Testis (tissue), 3 donors: ENCODE results near the gene RSRP1. TPM values are rescaled to one million over a fixed set of nuclear protein-coding genes. Genes with fewer than 3 reads are reported as not detected.
A peak's percentile ranks its signal among the peaks of the same experiment; 100 is the strongest.
"Not testable (repeated sequence)": the region's sequence is repeated elsewhere in the genome, so short reads cannot be mapped to it uniquely, and the experiment has no call there.

Experiments used
- DNase-seq: peaks from one replicate; pipeline ENCODE4 v3.0.0-alpha.2; 2019
- H3K27ac ChIP-seq, 2 donors: fragments of 200-600 bp; sonication (generic); one replicate each; pipeline ENCODE4 v1.5.1; 2019
- H3K27me3 ChIP-seq: fragments of 200-600 bp; sonication (generic); one replicate; pipeline ENCODE4 v1.5.1; 2019
- H3K36me3 ChIP-seq: fragments of 200-600 bp; sonication (generic); one replicate; pipeline ENCODE4 v1.5.1; 2017; ENCODE audit warnings: low read depth; ENCODE audit errors: missing control alignments
- H3K4me1 ChIP-seq: fragments of 200-600 bp; sonication (generic); one replicate; pipeline ENCODE4 v1.5.1; 2019
- H3K4me3 ChIP-seq, 2 donors: fragments of 200-600 bp; sonication (generic); one replicate each; pipeline ENCODE4 v1.5.1; 2017 to 2019
- H3K9me3 ChIP-seq: fragments of 200-600 bp; sonication (generic); one replicate; pipeline ENCODE4 v1.5.1; 2017
- POLR2A ChIP-seq: fragments of 450-650 bp; IDR thresholded peaks from one replicate; pipeline ENCODE4 v1.6.1; 2017; ENCODE audit warnings: antibody characterized with exemption, mild to moderate bottlenecking, moderate library complexity
- WGBS, 2 donors: methylation state at CpG; one replicate each; pipeline ENCODE4 v1.1.5; 2018; 5-methylcytosine and 5-hydroxymethylcytosine counted together
- intact Hi-C: fragments of 100-400 bp; cut with DNase I; formaldehyde crosslinking; loops from one replicate; pipeline ENCODE4 v1.15.1; 2023; ENCODE audit warnings: low total_unique reads
- polyA plus RNA-seq: library from polyadenylated mRNA; stranded (reverse); fragments of 350-450 nt; fragmentation: Illumina TruSeq; extraction: RNeasy Lipid Tissue Mini Kit (QIAGEN cat#74804); gene quantifications from one replicate; pipeline ENCODE4 v1.2.3, GENCODE V29; 2014; ENCODE audit warnings: low read depth, low replicate concordance; ENCODE audit not compliant: insufficient read depth
- total RNA-seq, 2 donors: library from RNA; depleted of rRNA; stranded (reverse); fragments of >200 nt; gene quantifications; one replicate each; pipeline ENCODE4 v1.2.3, GENCODE V29; 2016
- TF ChIP-seq, protein P1 (sequence below), 3 experiments: fragments of 450-650 bp in 2 of 3; fragments of 200-600 bp in 1 of 3; sonication (generic) in 1 of 3; IDR thresholded peaks; one replicate each; pipeline ENCODE4 v1.5.1; 2016 to 2019; ENCODE audit warnings: antibody characterized with exemption in 3 of 3, mild to moderate bottlenecking in 2 of 3, moderate library complexity in 1 of 3

RSRP1 gene
- total and polyA plus RNA-seq, 3 donors from 2014 or later: 73.7 to 175 (median 171) TPM

DNA sequence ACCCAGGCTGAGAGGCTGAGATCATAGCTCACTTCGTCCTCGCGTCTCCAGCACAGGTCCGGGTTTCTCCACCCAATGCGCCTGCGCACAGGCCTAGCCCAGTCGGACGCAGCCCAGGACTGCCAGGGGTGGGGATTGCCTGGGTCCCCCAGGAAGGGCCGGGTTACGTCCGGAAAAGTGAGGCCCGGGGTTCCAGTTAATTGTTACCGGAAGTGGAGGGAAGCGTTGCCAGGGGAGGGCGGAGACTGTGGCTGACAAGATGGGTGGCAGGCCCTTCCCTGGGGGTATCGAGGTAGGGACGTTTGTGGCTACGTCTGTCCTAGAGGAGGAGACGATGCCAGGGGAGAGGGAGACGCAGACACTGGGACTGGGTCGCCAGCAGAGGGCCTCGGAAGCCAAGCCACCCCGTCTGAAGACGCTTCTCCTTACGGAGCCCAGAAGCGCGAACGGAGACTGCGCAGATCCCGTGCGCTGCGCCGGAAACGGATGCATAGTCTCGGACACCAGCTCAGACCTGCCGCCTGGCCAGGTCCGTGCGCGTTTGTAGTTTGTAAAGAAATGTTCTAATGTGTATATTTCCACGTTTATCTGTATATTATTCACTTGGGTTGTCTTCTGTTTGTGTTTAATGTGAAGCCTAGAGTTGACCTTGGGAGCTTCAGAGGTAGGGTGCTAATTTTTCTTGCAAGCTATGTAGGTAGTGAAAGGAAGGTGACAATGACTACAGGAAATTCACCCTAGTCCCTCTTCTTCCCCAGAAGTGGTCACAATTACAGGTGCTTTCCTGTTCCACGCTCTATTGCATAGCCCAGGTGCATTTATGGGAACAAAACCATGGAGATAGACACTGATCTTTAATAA is 7.3 kb downstream of the RSRP1 start:
- no peaks in the 10 kb centered on the region for H3K27me3 ChIP-seq
- intact Hi-C loops: no loop called here
- H3K9me3 ChIP-seq: no peaks in the 10 kb centered on the region
- no peaks in the 10 kb centered on the region for H3K36me3 ChIP-seq
- WGBS, 2 donors: 1% methylated on average over 22 to 41 of the region's 41 CpGs
- H3K4me3 ChIP-seq: peak overlapping the region; percentile 60 to 64
- H3K4me1 ChIP-seq: peaks cover 8% of the 10 kb centered on the region
- DNase-seq: peak; percentile 92
- H3K27ac ChIP-seq: peak overlapping the region; percentile 86 to 92
- TF ChIP-seq, protein P1, sequence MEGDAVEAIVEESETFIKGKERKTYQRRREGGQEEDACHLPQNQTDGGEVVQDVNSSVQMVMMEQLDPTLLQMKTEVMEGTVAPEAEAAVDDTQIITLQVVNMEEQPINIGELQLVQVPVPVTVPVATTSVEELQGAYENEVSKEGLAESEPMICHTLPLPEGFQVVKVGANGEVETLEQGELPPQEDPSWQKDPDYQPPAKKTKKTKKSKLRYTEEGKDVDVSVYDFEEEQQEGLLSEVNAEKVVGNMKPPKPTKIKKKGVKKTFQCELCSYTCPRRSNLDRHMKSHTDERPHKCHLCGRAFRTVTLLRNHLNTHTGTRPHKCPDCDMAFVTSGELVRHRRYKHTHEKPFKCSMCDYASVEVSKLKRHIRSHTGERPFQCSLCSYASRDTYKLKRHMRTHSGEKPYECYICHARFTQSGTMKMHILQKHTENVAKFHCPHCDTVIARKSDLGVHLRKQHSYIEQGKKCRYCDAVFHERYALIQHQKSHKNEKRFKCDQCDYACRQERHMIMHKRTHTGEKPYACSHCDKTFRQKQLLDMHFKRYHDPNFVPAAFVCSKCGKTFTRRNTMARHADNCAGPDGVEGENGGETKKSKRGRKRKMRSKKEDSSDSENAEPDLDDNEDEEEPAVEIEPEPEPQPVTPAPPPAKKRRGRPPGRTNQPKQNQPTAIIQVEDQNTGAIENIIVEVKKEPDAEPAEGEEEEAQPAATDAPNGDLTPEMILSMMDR (IDR thresholded peaks at IDR 0.05): peak; percentile 39 to 74 (median 74)
- TF ChIP-seq POLR2A: no peak

DNA sequence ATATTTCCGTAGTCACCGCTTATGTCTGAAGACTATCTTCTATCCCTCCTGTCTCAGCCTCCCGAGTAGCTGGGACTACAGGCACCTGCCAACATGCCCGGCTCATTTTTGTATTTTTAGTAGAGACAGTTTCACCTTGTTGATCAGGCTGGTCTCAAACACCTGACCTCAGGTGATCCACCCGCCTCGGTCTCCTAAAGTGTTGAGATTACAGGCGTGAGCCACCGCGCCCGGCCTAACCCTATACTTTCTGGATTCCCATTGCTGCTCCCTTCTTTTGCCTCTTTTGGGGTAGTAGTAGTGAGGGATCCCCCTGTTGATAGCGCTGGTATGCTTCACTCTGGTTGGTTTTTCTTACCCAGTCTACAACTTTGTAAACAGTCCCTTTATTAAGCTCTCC is 9.2 kb downstream of the RSRP1 start:
- no peak overlapping the region for H3K27ac ChIP-seq
- no peak overlapping the region for H3K4me3 ChIP-seq
- DNase-seq: no peak
- no peaks in the 10 kb centered on the region for H3K9me3 ChIP-seq
- intact Hi-C loops: no loop called here
- no peak for TF ChIP-seq POLR2A
- H3K36me3 ChIP-seq: no peaks in the 10 kb centered on the region
- WGBS, 2 donors: 92 to 96% methylated on average over 11 of the region's 11 CpGs
- H3K27me3 ChIP-seq: no peaks in the 10 kb centered on the region
- peaks cover 14% of the 10 kb centered on the region for H3K4me1 ChIP-seq

DNA sequence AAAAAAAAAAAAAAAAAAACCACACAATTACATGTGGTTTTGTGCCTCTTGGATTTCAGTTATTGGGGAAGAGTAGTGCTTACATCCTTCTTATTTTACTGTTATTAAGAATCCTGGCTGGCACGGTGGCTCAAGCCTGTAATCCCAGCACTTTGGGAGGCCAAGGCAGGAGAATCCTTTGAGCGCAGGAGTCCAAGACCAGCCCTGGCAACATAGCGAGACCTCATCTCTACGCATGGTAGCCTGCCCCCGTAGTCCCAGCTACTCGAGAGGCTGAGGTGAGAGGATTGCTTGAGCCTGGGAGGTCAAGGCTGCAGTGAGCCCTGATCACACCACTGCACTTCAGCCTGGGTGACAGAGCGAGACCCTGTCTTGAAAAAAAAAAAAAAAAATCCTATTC is 11.0 kb downstream of the RSRP1 start:
- H3K4me1 ChIP-seq: peaks cover 19% of the 10 kb centered on the region
- DNase-seq, H3K36me3 ChIP-seq, H3K27me3 ChIP-seq, H3K27ac ChIP-seq, H3K9me3 ChIP-seq, intact Hi-C loops, H3K4me3 ChIP-seq: not testable (repeated sequence)
- 88 to 92% methylated on average over 7 of the region's 7 CpGs for WGBS, 2 donors

DNA sequence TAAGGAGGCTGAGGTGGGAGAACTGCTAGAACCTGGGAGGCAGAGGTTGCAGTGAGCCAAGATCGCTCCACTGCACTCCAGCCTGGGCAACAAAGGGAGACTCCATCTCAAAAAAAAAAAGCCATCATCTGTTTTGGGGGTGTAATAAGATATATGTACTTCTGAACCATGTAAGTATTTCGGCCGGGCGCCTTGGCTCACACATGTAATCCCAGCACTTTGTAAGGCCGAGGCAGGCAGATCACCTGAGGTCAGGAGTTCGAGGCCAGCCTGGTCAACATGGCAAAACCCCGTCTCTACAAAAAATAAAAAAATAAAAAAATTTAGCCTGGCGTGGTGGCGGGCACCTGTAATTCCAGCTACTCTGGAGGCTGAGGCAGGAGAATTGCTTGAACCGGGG is 11.8 kb downstream of the RSRP1 start:
- 96 to 97% methylated on average over 10 of the region's 10 CpGs for WGBS, 2 donors
- H3K9me3 ChIP-seq, DNase-seq, intact Hi-C loops, H3K27me3 ChIP-seq, H3K4me3 ChIP-seq, H3K27ac ChIP-seq, H3K36me3 ChIP-seq: not testable (repeated sequence)
- peaks cover 15% of the 10 kb centered on the region for H3K4me1 ChIP-seq

DNA sequence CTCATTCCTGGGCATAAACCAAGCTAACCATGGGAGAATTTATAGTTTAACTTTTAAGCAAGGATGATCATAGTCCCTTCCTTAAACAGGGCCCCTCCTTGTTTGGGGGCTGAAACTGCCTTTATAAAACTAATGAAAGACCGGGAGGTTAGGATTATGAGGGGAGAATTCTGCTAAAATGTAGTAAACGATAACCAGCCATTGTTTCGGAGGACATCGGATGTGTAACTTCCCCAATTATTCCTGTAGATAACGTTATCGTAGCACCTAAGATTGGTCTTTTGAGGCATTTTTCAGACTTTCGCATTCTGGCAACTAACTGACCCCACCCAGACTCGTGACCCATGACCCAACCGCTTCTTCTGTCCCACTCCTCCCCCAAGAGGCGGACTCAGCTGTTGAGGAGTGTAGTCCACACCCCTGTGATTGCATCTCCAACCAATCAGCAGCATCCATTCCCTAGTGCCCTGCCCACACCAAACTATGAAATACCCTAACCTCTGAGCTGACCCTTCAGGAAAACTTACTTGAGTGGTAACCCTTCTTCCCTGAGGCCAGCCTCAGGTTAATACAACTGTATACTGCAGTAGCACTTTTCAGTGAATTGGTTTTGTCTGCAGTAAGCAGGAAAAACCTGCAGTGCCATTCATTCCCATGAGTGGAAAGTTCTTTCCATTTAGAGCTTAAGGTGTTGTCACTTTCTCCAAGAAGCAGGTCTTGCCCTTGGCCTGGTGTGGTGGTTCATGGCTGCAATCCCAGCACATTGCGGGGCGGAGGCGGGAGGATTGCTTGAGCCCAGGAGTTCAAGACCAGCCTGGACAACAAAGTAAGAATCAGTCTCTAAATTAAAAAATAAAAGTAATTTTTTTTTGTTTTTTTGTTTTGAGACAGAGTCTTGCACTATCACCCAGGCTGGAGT is 14.1 kb downstream of the RSRP1 start:
- H3K9me3 ChIP-seq: no peaks in the 10 kb centered on the region
- no peak for TF ChIP-seq POLR2A
- TF ChIP-seq, protein P1 (IDR thresholded peaks at IDR 0.05): no peak
- peaks cover 13% of the 10 kb centered on the region for H3K4me1 ChIP-seq
- H3K27ac ChIP-seq: peak overlapping the region; percentile 90 to 96
- DNase-seq: peak; percentile 95
- H3K36me3 ChIP-seq: no peaks in the 10 kb centered on the region
- intact Hi-C loops: no loop called here
- peak overlapping the region; percentile 73 to 74 for H3K4me3 ChIP-seq
- no peaks in the 10 kb centered on the region for H3K27me3 ChIP-seq
- WGBS, 2 donors: 12 to 23% methylated on average over 13 of the region's 13 CpGs
